H1 (cell line): ENCODE results near the gene GAB3. TPM values are rescaled to one million over a fixed set of nuclear protein-coding genes. Genes with fewer than 3 reads are reported as not detected.
"Not testable (repeated sequence)": the region's sequence is repeated elsewhere in the genome, so short reads cannot be mapped to it uniquely, and the experiment has no call there.

ENCODE experiments used
- CTCF ChIA-PET: fragments of 300-600 bp; sonication (Branson Sonifier 250); formaldehyde crosslinking; loops from one replicate; lab custom pipeline; 2021; ENCODE audit not compliant: partially characterized antibody; lab: Charles Lee
- POLR2A ChIA-PET: fragments of 300-600 bp; sonication (Branson Sonifier 250); formaldehyde crosslinking; loops from one replicate; lab custom pipeline; 2021; ENCODE audit warnings: inconsistent platforms; ENCODE audit not compliant: partially characterized antibody; lab: Charles Lee
- DNase-seq, 2 experiments: peaks; one replicate each; pipeline versions ENCODE4 v3.0.0 to v3.0.0-alpha.2; 2010 to 2022; ENCODE audit warnings: low spot score in 2 of 2, low read depth in 1 of 2, mixed read lengths in 1 of 2
- FAIRE-seq: peaks from 2 replicates; lab custom pipeline; 2011; peaks lifted over from hg19 to GRCh38; lab: Jason Lieb, UNC
- H2AFZ ChIP-seq: 2 replicates; pipeline ENCODE4 v1.8.1; 2012; ENCODE audit warnings: low read length, inconsistent platforms
- H2AK5ac ChIP-seq: 2 replicates; pipeline ENCODE4 v1.6.1; 2013; ENCODE audit warnings: low read depth, low read length
- H2BK120ac ChIP-seq: replicated peaks from 2 replicates; pipeline ENCODE3; 2013; ENCODE audit warnings: low read depth, low read length, inconsistent platforms
- H2BK12ac ChIP-seq: 2 replicates; pipeline ENCODE4 v1.6.1; 2013; ENCODE audit warnings: low read depth, low read length
- H2BK15ac ChIP-seq: 2 replicates; pipeline ENCODE4 v1.6.1; 2013; ENCODE audit warnings: low read length
- H2BK20ac ChIP-seq: 2 replicates; pipeline ENCODE4 v1.6.1; 2013; ENCODE audit warnings: low read length
- H2BK5ac ChIP-seq: 2 replicates; pipeline ENCODE4 v1.6.1; 2013; ENCODE audit warnings: low read depth, low read length
- H3K14ac ChIP-seq: 2 replicates; pipeline ENCODE4 v1.6.1; 2013; ENCODE audit warnings: inconsistent platforms; ENCODE audit not compliant: insufficient read length
- H3K18ac ChIP-seq: 2 replicates; pipeline ENCODE4 v1.6.1; 2013; ENCODE audit warnings: low read length; ENCODE audit errors: extremely low read depth
- H3K23ac ChIP-seq: 2 replicates; pipeline ENCODE4 v1.6.1; 2013; ENCODE audit warnings: inconsistent platforms; ENCODE audit not compliant: insufficient read length
- H3K23me2 ChIP-seq: 2 replicates; pipeline ENCODE4 v1.6.1; 2013; ENCODE audit warnings: low read depth, low read length
- H3K27ac ChIP-seq: 2 replicates; pipeline ENCODE4 v1.6.1; 2011; ENCODE audit warnings: low read depth, low read length, inconsistent platforms
- H3K27me3 ChIP-seq, 4 experiments: replicated peaks in 1 of 4; 1 replicate in 1 of 4; 2 replicates in 3 of 4; pipeline versions ENCODE4 v1.6.1 to v1.8.1; 2011 to 2013; ENCODE audit warnings: low read length in 3 of 4, mild to moderate bottlenecking in 3 of 4, inconsistent platforms in 2 of 4, mixed read lengths in 2 of 4, moderate library complexity in 1 of 4; ENCODE audit not compliant: control insufficient read depth in 3 of 4, insufficient read depth in 3 of 4; ENCODE audit errors: extremely low read depth in 1 of 4
- H3K36me3 ChIP-seq, 4 experiments: 2 replicates each; pipeline versions ENCODE4 v1.6.1 to v1.8.1; 2011 to 2013; ENCODE audit warnings: mild to moderate bottlenecking in 4 of 4, low read length in 3 of 4, moderate library complexity in 2 of 4, control low read depth in 1 of 4, inconsistent platforms in 1 of 4; ENCODE audit not compliant: insufficient read depth in 4 of 4, control insufficient read depth in 2 of 4
- H3K4ac ChIP-seq: replicated peaks from 2 replicates; pipeline ENCODE3; 2013; ENCODE audit warnings: low read length, low read depth, mixed read lengths, inconsistent platforms; ENCODE audit not compliant: insufficient read length
- H3K4me1 ChIP-seq, 4 experiments: replicated peaks in 1 of 4; 1 replicate in 1 of 4; 2 replicates in 3 of 4; pipeline versions ENCODE4 v1.6.1 to v1.8.1; 2011 to 2013; ENCODE audit warnings: low read length in 3 of 4, inconsistent platforms in 2 of 4, mixed read lengths in 1 of 4; ENCODE audit not compliant: insufficient read depth in 4 of 4, control insufficient read depth in 3 of 4
- H3K4me2 ChIP-seq, 2 experiments: 2 replicates each; pipeline versions ENCODE4 v1.6.1 to v1.8.1; 2011 to 2013; ENCODE audit warnings: low read depth in 2 of 2, low read length in 2 of 2, control low read depth in 1 of 2, inconsistent platforms in 1 of 2, mild to moderate bottlenecking in 1 of 2; ENCODE audit not compliant: insufficient read depth in 1 of 2
- H3K4me3 ChIP-seq, 4 experiments: fragments of 200-600, 300-600 bp in 1 of 4; sonication (generic), shearing (Covaris generic), sonication (Bioruptor Twin) in 1 of 4; 2 replicates each; pipeline versions ENCODE4 v1.5.1 to v1.8.1; 2011 to 2016; ENCODE audit warnings: low read length in 4 of 4, low read depth in 3 of 4, control low read depth in 2 of 4, inconsistent platforms in 2 of 4, mild to moderate bottlenecking in 2 of 4, mixed read lengths in 1 of 4, moderate library complexity in 1 of 4; ENCODE audit not compliant: insufficient read depth in 2 of 4; ENCODE audit errors: extremely low read depth in 1 of 4
- H3K56ac ChIP-seq: replicated peaks from 2 replicates; pipeline ENCODE3; 2013; ENCODE audit warnings: low read depth, mild to moderate bottlenecking, mixed read lengths, low read length, inconsistent platforms; ENCODE audit not compliant: insufficient read length
- H3K79me1 ChIP-seq: 2 replicates; pipeline ENCODE4 v1.6.1; 2013; ENCODE audit warnings: low read depth, low read length, control low read depth
- H3K79me2 ChIP-seq, 2 experiments: 2 replicates each; pipeline versions ENCODE4 v1.6.1 to v1.8.1; 2012 to 2013; ENCODE audit warnings: low read length in 2 of 2, mild to moderate bottlenecking in 2 of 2, inconsistent platforms in 1 of 2; ENCODE audit not compliant: insufficient read depth in 2 of 2, control insufficient read depth in 1 of 2
- H3K9ac ChIP-seq, 4 experiments: replicated peaks in 1 of 4; 1 replicate in 1 of 4; 2 replicates in 3 of 4; pipeline versions ENCODE4 v1.6.1 to v1.8.1; 2011 to 2013; ENCODE audit warnings: low read depth in 3 of 4, low read length in 3 of 4, control low read depth in 2 of 4, mild to moderate bottlenecking in 2 of 4, moderate library complexity in 2 of 4, inconsistent platforms in 1 of 4; ENCODE audit errors: extremely low read depth in 1 of 4
- H3K9me3 ChIP-seq, 2 experiments: 2 replicates each; pipeline versions ENCODE4 v1.6.1 to v1.8.1; 2012 to 2013; ENCODE audit warnings: mild to moderate bottlenecking in 2 of 2, moderate library complexity in 2 of 2, control low read depth in 1 of 2, inconsistent platforms in 1 of 2, low read depth in 1 of 2, low read length in 1 of 2, mixed read lengths in 1 of 2; ENCODE audit not compliant: insufficient read depth in 2 of 2
- H4K20me1 ChIP-seq, 2 experiments: replicated peaks in 1 of 2; 2 replicates each; pipeline versions ENCODE3 to v1.8.1; 2011 to 2013; ENCODE audit warnings: inconsistent platforms in 2 of 2, low read length in 2 of 2, mild to moderate bottlenecking in 1 of 2; ENCODE audit not compliant: insufficient read depth in 2 of 2, control insufficient read depth in 1 of 2
- H4K5ac ChIP-seq: 2 replicates; pipeline ENCODE4 v1.6.1; 2013; ENCODE audit warnings: low read length, low read depth, mixed read lengths, inconsistent platforms; ENCODE audit not compliant: insufficient read length
- H4K8ac ChIP-seq: 2 replicates; pipeline ENCODE4 v1.8.0; 2013; ENCODE audit warnings: mild to moderate bottlenecking, moderate library complexity, low read length, inconsistent platforms; ENCODE audit not compliant: insufficient read depth; ENCODE audit errors: extremely low read depth
- H4K91ac ChIP-seq: replicated peaks from 2 replicates; pipeline ENCODE3; 2013; ENCODE audit warnings: low read length, mixed read lengths, inconsistent platforms; ENCODE audit not compliant: insufficient read length
- WGBS, 2 experiments: shearing (Covaris generic) in 1 of 2; methylation state at CpG; one replicate each; pipeline versions ENCODE4 v1.1.6 to v1.1.7; 2013 to 2015; ENCODE audit warnings: low lambda C conversion rate in 2 of 2, mixed read lengths in 2 of 2, inconsistent platforms in 1 of 2, low coverage in 1 of 2, missing lambda C conversion rate in 1 of 2; ENCODE audit not compliant: insufficient replicate concordance in 2 of 2, insufficient coverage in 1 of 2, insufficient read length in 1 of 2; ENCODE audit errors: extremely low coverage in 1 of 2, missing lambda C conversion rate in 1 of 2; 5-methylcytosine and 5-hydroxymethylcytosine counted together
- polyA plus RNA-seq, 7 experiments: library from polyadenylated mRNA; depleted of rRNA in 3 of 7; stranded (reverse) in 5 of 7; unstranded in 2 of 7; fragments of >200 nt in 5 of 7; fragments of 200-250 nt in 2 of 7; gene quantifications; 1 replicate in 5 of 7; 2 replicates in 1 of 7; 4 replicates in 1 of 7; pipeline versions ENCODE4 v1.2.1 to v1.2.3, GENCODE V29; 2011 to 2013; ENCODE audit warnings: missing spikeins in 2 of 7, mixed read lengths in 2 of 7
- total RNA-seq: library from RNA; stranded (reverse); fragmentation: NEBNext Ultra II Directional; extraction: Animal tissue kit (Norgen Biotek cat#: 25700); gene quantifications from 2 replicates; pipeline ENCODE4 v1.2.1, GENCODE V29; 2021

GAB3 gene
- total and polyA plus RNA-seq, 2 of the 8 experiments (the other 6 are each of a cell fraction or from before 2014, with no cell fraction given) = 0.48 to 1.2 TPM

DNA sequence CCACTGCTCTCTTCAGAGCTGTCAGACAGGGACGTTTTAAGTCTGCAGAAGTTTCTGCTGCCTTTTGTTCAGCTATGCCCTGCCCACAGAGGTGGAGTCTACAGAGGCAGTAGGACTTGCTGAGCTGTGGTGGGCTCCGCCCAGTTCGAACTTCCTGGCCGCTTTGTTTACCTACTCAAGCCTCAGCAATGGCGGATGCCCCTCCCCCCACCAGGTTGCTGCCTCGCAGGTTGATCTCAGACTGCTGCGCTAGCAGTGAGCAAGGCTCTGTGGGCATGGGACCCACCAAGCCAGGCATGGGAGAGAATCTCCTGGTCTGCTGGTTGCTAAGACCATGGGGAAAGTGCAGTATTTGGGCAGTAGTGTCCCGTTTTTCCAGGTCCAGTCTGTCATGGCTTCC, 80.0 kb downstream of the GAB3 start:
- 89% methylated on average over 3 of the region's 8 CpGs; no CpG with 5 or more reads in 1 of the 2 experiments for WGBS, 2 experiments
- H3K14ac ChIP-seq, H4K20me1 ChIP-seq, H3K36me3 ChIP-seq, H3K4me2 ChIP-seq, H2BK120ac ChIP-seq, H2BK15ac ChIP-seq, H3K27me3 ChIP-seq, H4K91ac ChIP-seq, CTCF ChIA-PET, H3K79me2 ChIP-seq, H3K79me1 ChIP-seq, H2BK12ac ChIP-seq, DNase-seq, H2AFZ ChIP-seq, H3K4ac ChIP-seq, H3K23me2 ChIP-seq, H3K9ac ChIP-seq, H3K4me3 ChIP-seq, FAIRE-seq, H2AK5ac ChIP-seq, POLR2A ChIA-PET, H3K56ac ChIP-seq, H3K9me3 ChIP-seq, H3K23ac ChIP-seq, H2BK5ac ChIP-seq, H3K18ac ChIP-seq, H4K8ac ChIP-seq, H4K5ac ChIP-seq, H2BK20ac ChIP-seq, H3K4me1 ChIP-seq, H3K27ac ChIP-seq: not testable (repeated sequence)
